ENCODE measurements around the gene TSPAN31. TPM values are rescaled to one million over a fixed set of nuclear protein-coding genes. Genes with fewer than 3 reads are reported as not detected.

Gene TSPAN31
- total RNA-seq, 2 experiments from 2014 or later = 12.9 to 13.3 TPM

- Mint-ChIP-seq H3K4me3 (no peak overlapping the region), H3K4me1 (ENCODE audit: low read depth) (peaks cover 26% of the 10 kb centered on the region), H3K27ac (no peak overlapping the region), H3K27me3 (ENCODE audit: low read depth) (no peaks in the 10 kb centered on the region), H3K9me3 (ENCODE audit: insufficient read depth) (no peaks in the 10 kb centered on the region), H3K36me3 (ENCODE audit: low read depth) (peaks cover 15% of the 10 kb centered on the region)
- ATAC-seq (no peak), DNase-seq (no peak)
- ChIA-PET POLR2A (interaction anchor here (0.8 to 1.5 kb wide), 3 partner anchors 10 to 21 kb away, joined by 3 to 5 read pairs (median 3); partner anchors contain the start of gene TSPAN31), CTCF (interaction anchor here (0.9 to 2.1 kb wide), 12 partner anchors 9 to 175 kb away, joined by 3 to 20 read pairs (median 4); partner anchors contain the start of genes CTDSP2, EEF1AKMT3, METTL1 and TSPAN31)
These were observed 13.9 kb downstream of the TSPAN31 start for GRCh38 chr12:57758552-57759359.

GRCh38 chr12:57759360-57759980 is 14.6 kb downstream of the TSPAN31 start:
- Mint-ChIP-seq H3K9me3 (ENCODE audit: insufficient read depth) (no peaks in the 10 kb centered on the region), H3K27me3 (ENCODE audit: low read depth) (peaks cover 3% of the 10 kb centered on the region), H3K4me1 (ENCODE audit: low read depth) (peaks cover 23% of the 10 kb centered on the region), H3K4me3 (no peak overlapping the region), H3K27ac (no peak overlapping the region), H3K36me3 (ENCODE audit: low read depth) (peaks cover 15% of the 10 kb centered on the region)
- DNase-seq (peak; percentile 67), ATAC-seq (no peak)
- ChIA-PET POLR2A (interaction anchor here (0.8 to 1.5 kb wide), 4 partner anchors 9 to 20 kb away, joined by 3 to 5 read pairs (median 3); partner anchors contain the start of genes EEF1AKMT3, METTL1 and TSPAN31), CTCF (interaction anchor here (0.6 to 2.1 kb wide), 22 partner anchors 8 to 181 kb away, joined by 3 to 20 read pairs (median 4); partner anchors contain the start of genes CTDSP2, EEF1AKMT3, METTL1 and TSFM)

- Mint-ChIP-seq H3K9me3 (ENCODE audit: insufficient read depth) (no peaks in the 10 kb centered on the region), H3K36me3 (ENCODE audit: low read depth) (peaks cover 15% of the 10 kb centered on the region), H3K4me3 (no peak overlapping the region), H3K4me1 (ENCODE audit: low read depth) (peaks cover 30% of the 10 kb centered on the region), H3K27ac (no peak overlapping the region), H3K27me3 (ENCODE audit: low read depth) (peaks cover 5% of the 10 kb centered on the region)
- no peak for DNase-seq
- no peak for ATAC-seq
- ChIA-PET CTCF (interaction anchor here (0.9 to 2.1 kb wide), 9 partner anchors 7 to 177 kb away, joined by 3 to 20 read pairs (median 4); partner anchors contain the start of genes CTDSP2 and TSFM), POLR2A (interaction anchor here (1.0 to 1.5 kb wide), 2 partner anchors 12 to 16 kb away, joined by 3 read pairs; partner anchors contain the start of genes EEF1AKMT3, METTL1 and TSPAN31)
These were observed 15.6 kb downstream of the TSPAN31 start for GRCh38 chr12:57760347-57760982.

- H3K9me3 Mint-ChIP-seq (ENCODE audit: insufficient read depth) = no peaks in the 10 kb centered on the region
- no peak for DNase-seq
- peaks cover 35% of the 10 kb centered on the region for H3K4me1 Mint-ChIP-seq (ENCODE audit: low read depth)
- H3K36me3 Mint-ChIP-seq (ENCODE audit: low read depth) = peaks cover 14% of the 10 kb centered on the region
- ChIA-PET CTCF (interaction anchor here (0.9 to 2.0 kb wide), 2 partner anchors 22 to 139 kb away, joined by 3 to 8 read pairs; partner anchors contain the start of gene TSFM), POLR2A (interaction anchor here (1.5 kb wide), 1 partner anchor 17 kb away, joined by 3 read pairs; the partner anchor contains the start of gene TSPAN31)
- no peak overlapping the region for H3K27ac Mint-ChIP-seq
- ATAC-seq = no peak
- H3K27me3 Mint-ChIP-seq (ENCODE audit: low read depth) = peaks cover 10% of the 10 kb centered on the region
- H3K4me3 Mint-ChIP-seq = no peak overlapping the region
These were observed 16.7 kb downstream of the TSPAN31 start for GRCh38 chr12:57761391-57761998.

- ATAC-seq (no peak), DNase-seq (no peak)
- Mint-ChIP-seq H3K27me3 (ENCODE audit: low read depth) (peaks cover 12% of the 10 kb centered on the region), H3K36me3 (ENCODE audit: low read depth) (peaks cover 12% of the 10 kb centered on the region), H3K9me3 (ENCODE audit: insufficient read depth) (no peaks in the 10 kb centered on the region), H3K4me1 (ENCODE audit: low read depth) (peaks cover 33% of the 10 kb centered on the region), H3K4me3 (no peak overlapping the region), H3K27ac (no peak overlapping the region)
- POLR2A ChIA-PET = no interaction called here
- CTCF ChIA-PET = no interaction called here
These were observed 17.6 kb downstream of the TSPAN31 start for GRCh38 chr12:57762463-57762862.

- Mint-ChIP-seq H3K27ac (no peak overlapping the region), H3K9me3 (ENCODE audit: insufficient read depth) (no peaks in the 10 kb centered on the region), H3K27me3 (ENCODE audit: low read depth) (peaks cover 12% of the 10 kb centered on the region), H3K4me1 (ENCODE audit: low read depth) (peaks cover 33% of the 10 kb centered on the region), H3K4me3 (peak overlapping the region; percentile 83), H3K36me3 (ENCODE audit: low read depth) (peaks cover 8% of the 10 kb centered on the region)
- DNase-seq (no peak), ATAC-seq (no peak)
- ChIA-PET POLR2A (interaction anchor here (0.7 to 1.2 kb wide), 3 partner anchors 12 to 73 kb away, joined by 3 to 4 read pairs (median 3); partner anchors contain the start of genes CDK4 and TSPAN31), CTCF (interaction anchor here (0.6 to 5.4 kb wide), 11 partner anchors 8 to 140 kb away, joined by 3 to 72 read pairs (median 3); partner anchors contain the start of genes CDK4 and MARCHF9)
These were observed 19.2 kb downstream of the TSPAN31 start for GRCh38 chr12:57763881-57764661.

GRCh38 chr12:57764662-57765002 is 19.8 kb downstream of the TSPAN31 start:
- ATAC-seq (peak; percentile 1), DNase-seq (no peak)
- ChIA-PET CTCF (interaction anchor here (0.6 to 5.4 kb wide), 8 partner anchors 8 to 139 kb away, joined by 3 to 72 read pairs (median 4); partner anchors contain the start of gene MARCHF9), POLR2A (interaction anchor here (0.7 to 1.2 kb wide), 3 partner anchors 13 to 72 kb away, joined by 3 to 4 read pairs (median 3); partner anchors contain the start of genes CDK4 and TSPAN31)
- Mint-ChIP-seq H3K36me3 (ENCODE audit: low read depth) (peaks cover 10% of the 10 kb centered on the region), H3K4me1 (ENCODE audit: low read depth) (peaks cover 29% of the 10 kb centered on the region), H3K4me3 (peak overlapping the region; percentile 83), H3K27me3 (ENCODE audit: low read depth) (peaks cover 12% of the 10 kb centered on the region), H3K27ac (peak overlapping the region; percentile 15), H3K9me3 (ENCODE audit: insufficient read depth) (no peaks in the 10 kb centered on the region)

- DNase-seq (peak; percentile 67), ATAC-seq (peak; percentile 84)
- CTCF ChIA-PET = interaction anchor here (0.6 to 5.4 kb wide), 10 partner anchors 9 to 139 kb away, joined by 3 to 72 read pairs (median 4); partner anchors contain the start of gene MARCHF9
- H3K27ac Mint-ChIP-seq = peak overlapping the region; percentile 80
- H3K9me3 Mint-ChIP-seq (ENCODE audit: insufficient read depth) = no peaks in the 10 kb centered on the region
- peaks cover 28% of the 10 kb centered on the region for H3K4me1 Mint-ChIP-seq (ENCODE audit: low read depth)
- POLR2A ChIA-PET = interaction anchor here (0.7 to 1.2 kb wide), 3 partner anchors 13 to 72 kb away, joined by 3 to 4 read pairs (median 3); partner anchors contain the start of genes CDK4 and TSPAN31
- H3K4me3 Mint-ChIP-seq = peak overlapping the region; percentile 83
- H3K36me3 Mint-ChIP-seq (ENCODE audit: low read depth) = peaks cover 15% of the 10 kb centered on the region
- peaks cover 12% of the 10 kb centered on the region for H3K27me3 Mint-ChIP-seq (ENCODE audit: low read depth)
These were observed 20.3 kb downstream of the TSPAN31 start for GRCh38 chr12:57765003-57765697.

GRCh38 chr12:57765698-57766463 is 21.0 kb downstream of the TSPAN31 start:
- no peak for DNase-seq
- H3K27me3 Mint-ChIP-seq (ENCODE audit: low read depth) = peaks cover 12% of the 10 kb centered on the region

More at GRCh38 chr12:57765698-57766463, 21.0 kb downstream of the TSPAN31 start:
- Mint-ChIP-seq H3K27ac (peak overlapping the region; percentile 80), H3K4me1 (ENCODE audit: low read depth) (peaks cover 34% of the 10 kb centered on the region), H3K4me3 (peak overlapping the region; percentile 83), H3K36me3 (ENCODE audit: low read depth) (peaks cover 20% of the 10 kb centered on the region), H3K9me3 (ENCODE audit: insufficient read depth) (no peaks in the 10 kb centered on the region)
- ChIA-PET POLR2A (interaction anchor here (0.6 to 1.8 kb wide), 3 partner anchors 9 to 149 kb away, joined by 4 to 5 read pairs (median 5); no protein-coding TSS in a partner anchor), CTCF (interaction anchor here (0.8 to 5.4 kb wide), 8 partner anchors 10 to 138 kb away, joined by 3 to 72 read pairs (median 4); partner anchors contain the start of genes MARCHF9 and TSFM)
- peak; percentile 20 for ATAC-seq
